HFFc6 (cell line): ENCODE results near the gene HABP4. TPM values are rescaled to one million over a fixed set of nuclear protein-coding genes. Genes with fewer than 3 reads are reported as not detected.

Experiments used
- DNase-seq: peaks from one replicate; pipeline ENCODE4 v3.0.0-alpha.2; 2018
- H3K27ac Mint-ChIP-seq: 2 replicates; pipeline ENCODE4 v1.8.0; 2020; ENCODE audit warnings: mild to moderate bottlenecking, mixed read lengths
- H3K27me3 Mint-ChIP-seq: 2 replicates; pipeline ENCODE4 v1.8.0; 2021; ENCODE audit warnings: mild to moderate bottlenecking, moderate library complexity, mixed read lengths; ENCODE audit not compliant: insufficient read depth
- H3K36me3 Mint-ChIP-seq: 2 replicates; pipeline ENCODE4 v1.8.0; 2021; ENCODE audit warnings: low read depth, mixed read lengths
- H3K4me1 Mint-ChIP-seq: 2 replicates; pipeline ENCODE4 v1.8.0; 2020; ENCODE audit warnings: low read depth, mixed read lengths
- H3K4me3 Mint-ChIP-seq: 2 replicates; pipeline ENCODE4 v1.8.0; 2020; ENCODE audit warnings: mild to moderate bottlenecking, moderate library complexity, mixed read lengths
- H3K9me3 Mint-ChIP-seq: 2 replicates; pipeline ENCODE4 v1.8.0; 2020; ENCODE audit warnings: mild to moderate bottlenecking, mixed read lengths
- CTCF ChIP-seq: fragments of 200-600 bp; sonication (generic); IDR thresholded peaks from 2 replicates; pipeline ENCODE4 v1.5.0; 2021; ENCODE audit warnings: antibody characterized with exemption, mild to moderate bottlenecking
- long read RNA-seq: library from polyadenylated mRNA; unstranded; transcript quantifications from one replicate; pipeline ENCODE4 v2.0.0, GENCODE V29; 2019
- total RNA-seq, 6 experiments: library from RNA; stranded (reverse); fragmentation: NEBNext Ultra II Directional; extraction: Animal tissue kit (Norgen Biotek cat#: 25700); gene quantifications; 2 replicates in 1 of 6; 3 replicates in 5 of 6; pipeline ENCODE4 v1.2.3, GENCODE V29; 2021

HABP4 gene
- total RNA-seq: 10 to 100 TPM; 20.1 to 26.6 (median 24.9) TPM
- long read RNA-seq, partial matches to known transcripts: 6 of 7 reads
- long read RNA-seq, other reads (novel, unspliced or antisense): 1 of 7 reads

GRCh38 chr9:96449845-96450612 is at the start of gene HABP4:
TSS of gene HABP4 (plus strand) at chr9:96450169. CDS start at chr9:96450280, 111 bp downstream.
- H3K36me3 Mint-ChIP-seq: no peaks in the 10 kb centered on the region
- H3K27me3 Mint-ChIP-seq: no peaks in the 10 kb centered on the region; the same call in 1 of the 2 replicates
- H3K27ac Mint-ChIP-seq: peak within 1 kb of the TSS; percentile 86
- H3K4me3 Mint-ChIP-seq: peak within 1 kb of the TSS; percentile 94
- no peak; the same call in 1 of the 2 replicates for TF ChIP-seq CTCF
- no peaks in the 10 kb centered on the region for H3K9me3 Mint-ChIP-seq
- peaks cover 55% of the 10 kb centered on the region for H3K4me1 Mint-ChIP-seq
- peak; percentile 91 for DNase-seq

- no peaks in the 10 kb centered on the region for H3K36me3 Mint-ChIP-seq
- no peaks in the 10 kb centered on the region for H3K27me3 Mint-ChIP-seq
- H3K9me3 Mint-ChIP-seq: no peaks in the 10 kb centered on the region
- H3K4me3 Mint-ChIP-seq: no peak overlapping the region
- H3K4me1 Mint-ChIP-seq: peaks cover 4% of the 10 kb centered on the region; the same call in 1 of the 2 replicates
- DNase-seq: no peak
- no peak for TF ChIP-seq CTCF
- H3K27ac Mint-ChIP-seq: no peak overlapping the region; the same call in 1 of the 2 replicates
Measured at GRCh38 chr9:96408409-96409280, 41.3 kb upstream of the HABP4 start.

- H3K4me3 Mint-ChIP-seq: no peak overlapping the region
- no peaks in the 10 kb centered on the region for H3K36me3 Mint-ChIP-seq
- no peak for TF ChIP-seq CTCF
- H3K27me3 Mint-ChIP-seq: no peaks in the 10 kb centered on the region
- DNase-seq: no peak
- no peaks in the 10 kb centered on the region for H3K9me3 Mint-ChIP-seq
- H3K4me1 Mint-ChIP-seq: peaks cover 4% of the 10 kb centered on the region
- no peak overlapping the region for H3K27ac Mint-ChIP-seq
Measured at GRCh38 chr9:96411129-96411838, 38.7 kb upstream of the HABP4 start.

GRCh38 chr9:96412174-96412913 is 37.6 kb upstream of the HABP4 start:
- Mint-ChIP-seq H3K36me3 (no peaks in the 10 kb centered on the region), H3K9me3 (no peaks in the 10 kb centered on the region), H3K27ac (no peak overlapping the region), H3K4me1 (peaks cover 9% of the 10 kb centered on the region), H3K4me3 (no peak overlapping the region), H3K27me3 (no peaks in the 10 kb centered on the region)
- TF ChIP-seq CTCF: no peak
- DNase-seq: no peak
